GM12891 (cell line): ENCODE data around the gene HSP90AB1.
A peak's percentile ranks its signal among the peaks of the same experiment; 100 is the strongest.

Source experiments
- DNase-seq: peaks from one replicate; pipeline ENCODE4 v3.0.0; 2011; ENCODE audit warnings: low spot score; ENCODE audit not compliant: insufficient read length
- FAIRE-seq: peaks from 2 replicates; lab custom pipeline; 2011; peaks lifted over from hg19 to GRCh38; lab: Jason Lieb, UNC
- PAX5 ChIP-seq: IDR thresholded peaks from 2 replicates; pipeline ENCODE4 v1.6.1; 2011; ENCODE audit warnings: low read length, moderate library complexity, mild to moderate bottlenecking; ENCODE audit not compliant: insufficient read depth, severe bottlenecking
- POLR2A ChIP-seq: IDR thresholded peaks from 2 replicates; pipeline ENCODE4 v1.6.1; 2011; ENCODE audit warnings: low read depth, low read length, control low read depth
- POLR2AphosphoS5 ChIP-seq: IDR thresholded peaks from 2 replicates; pipeline ENCODE4 v1.6.1; 2011; ENCODE audit warnings: low read depth, low read length, control low read depth
- POU2F2 ChIP-seq: IDR thresholded peaks from 2 replicates; pipeline ENCODE4 v1.6.1; 2011; ENCODE audit warnings: low read depth, mild to moderate bottlenecking, control low read depth, low read length, moderate library complexity
- SPI1 ChIP-seq: IDR thresholded peaks from 2 replicates; pipeline ENCODE4 v1.6.1; 2011; ENCODE audit warnings: low read depth, low read length, control low read depth
- TAF1 ChIP-seq: IDR thresholded peaks from 2 replicates; pipeline ENCODE4 v1.6.1; 2011; ENCODE audit warnings: low read depth, low read length, control low read depth

The HSP90AB1 gene

DNA sequence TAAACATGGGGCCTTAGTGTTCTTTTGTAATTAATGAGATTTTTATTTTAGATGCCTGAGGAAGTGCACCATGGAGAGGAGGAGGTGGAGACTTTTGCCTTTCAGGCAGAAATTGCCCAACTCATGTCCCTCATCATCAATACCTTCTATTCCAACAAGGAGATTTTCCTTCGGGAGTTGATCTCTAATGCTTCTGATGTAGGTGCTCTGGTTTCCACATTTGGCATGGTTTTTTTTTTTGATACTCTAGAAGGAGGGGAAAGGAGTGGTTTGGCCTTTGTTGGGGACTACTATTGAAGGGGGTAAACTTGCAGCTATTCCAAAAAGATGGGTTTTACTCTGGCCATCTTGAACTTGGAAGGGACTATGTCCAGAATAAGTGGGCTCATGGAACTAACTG is 1.7 kb downstream of the HSP90AB1 start:
- FAIRE-seq (no peak), DNase-seq (no peak)
- no peak for TF ChIP-seq TAF1
- TF ChIP-seq POLR2AphosphoS5 = no peak
- no peak for TF ChIP-seq POU2F2
- no peak for TF ChIP-seq POLR2A
- no peak for TF ChIP-seq PAX5
- TF ChIP-seq SPI1 = no peak

DNA sequence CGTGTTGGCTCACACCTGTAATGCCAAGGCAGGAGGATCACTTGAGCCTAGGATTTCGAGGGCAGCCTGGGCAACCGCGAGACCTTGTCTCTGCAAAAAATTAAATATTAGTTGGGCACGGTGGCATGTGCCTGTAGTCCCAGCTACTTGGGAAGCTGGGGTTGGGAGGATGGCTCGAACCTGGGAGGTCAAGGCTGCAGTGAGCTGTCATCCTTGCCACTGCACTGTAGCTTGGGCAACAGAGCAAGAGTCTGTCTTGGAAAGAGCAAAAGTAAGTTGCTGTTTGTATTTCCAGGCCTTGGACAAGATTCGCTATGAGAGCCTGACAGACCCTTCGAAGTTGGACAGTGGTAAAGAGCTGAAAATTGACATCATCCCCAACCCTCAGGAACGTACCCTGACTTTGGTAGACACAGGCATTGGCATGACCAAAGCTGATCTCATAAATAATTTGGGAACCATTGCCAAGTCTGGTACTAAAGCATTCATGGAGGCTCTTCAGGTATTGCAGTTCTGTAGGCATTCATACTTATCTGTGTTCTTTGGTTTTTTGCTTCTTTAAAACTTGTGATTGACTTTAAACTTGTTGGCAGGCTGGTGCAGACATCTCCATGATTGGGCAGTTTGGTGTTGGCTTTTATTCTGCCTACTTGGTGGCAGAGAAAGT is 2.3 kb downstream of the HSP90AB1 start:
- TF ChIP-seq TAF1 (no peak), POLR2A (0 out of 2 replicates have a peak, but pooled peaks have one; percentile 30)
- FAIRE-seq (no peak), DNase-seq (no peak)

DNA sequence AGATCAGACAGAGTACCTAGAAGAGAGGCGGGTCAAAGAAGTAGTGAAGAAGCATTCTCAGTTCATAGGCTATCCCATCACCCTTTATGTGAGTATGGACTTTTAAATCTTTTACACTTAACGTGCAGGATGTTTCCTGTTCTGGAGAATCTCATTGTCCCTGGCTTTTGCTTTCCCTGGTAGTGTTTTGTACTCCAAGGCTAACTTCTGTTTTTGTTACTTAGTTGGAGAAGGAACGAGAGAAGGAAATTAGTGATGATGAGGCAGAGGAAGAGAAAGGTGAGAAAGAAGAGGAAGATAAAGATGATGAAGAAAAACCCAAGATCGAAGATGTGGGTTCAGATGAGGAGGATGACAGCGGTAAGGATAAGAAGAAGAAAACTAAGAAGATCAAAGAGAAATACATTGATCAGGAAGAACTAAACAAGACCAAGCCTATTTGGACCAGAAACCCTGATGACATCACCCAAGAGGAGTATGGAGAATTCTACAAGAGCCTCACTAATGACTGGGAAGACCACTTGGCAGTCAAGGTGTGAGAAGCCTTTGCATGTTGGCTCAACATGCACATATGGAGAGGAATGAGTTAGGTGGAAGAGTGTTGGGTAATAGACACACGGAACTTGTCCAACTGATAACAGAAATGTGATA is 3.3 kb downstream of the HSP90AB1 start:
- no peak for FAIRE-seq

DNA sequence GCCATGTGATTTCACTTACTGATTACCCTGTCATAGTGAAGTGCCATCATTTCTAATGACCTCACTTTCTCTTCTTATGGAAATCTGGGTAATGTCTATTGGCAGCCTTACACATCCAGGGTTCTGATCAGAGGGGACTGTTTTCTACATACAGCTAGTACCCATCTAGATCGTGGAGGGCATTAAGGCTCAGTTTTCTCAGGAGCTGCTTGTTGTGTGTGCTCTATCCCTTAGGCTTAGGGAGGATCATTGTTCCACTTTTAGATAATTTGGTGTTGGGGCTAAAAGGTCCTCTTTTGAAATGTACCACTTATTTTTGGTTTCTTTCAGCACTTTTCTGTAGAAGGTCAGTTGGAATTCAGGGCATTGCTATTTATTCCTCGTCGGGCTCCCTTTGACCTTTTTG is 3.8 kb downstream of the HSP90AB1 start:
- DNase-seq (no peak), FAIRE-seq (no peak)
- TF ChIP-seq POU2F2 (no peak), PAX5 (no peak), SPI1 (no peak), TAF1 (no peak), POLR2AphosphoS5 (peak; percentile 42; the same call in 1 of the 2 replicates), POLR2A (peak; percentile 50)

More for the DNA sequence above, 3.3 kb downstream of the HSP90AB1 start:
- DNase-seq = no peak
- TF ChIP-seq POU2F2 = no peak
- no peak for TF ChIP-seq SPI1
- TF ChIP-seq POLR2AphosphoS5 = no peak
- TF ChIP-seq PAX5 = no peak
- TF ChIP-seq TAF1 = no peak
- no peak for TF ChIP-seq POLR2A

DNA sequence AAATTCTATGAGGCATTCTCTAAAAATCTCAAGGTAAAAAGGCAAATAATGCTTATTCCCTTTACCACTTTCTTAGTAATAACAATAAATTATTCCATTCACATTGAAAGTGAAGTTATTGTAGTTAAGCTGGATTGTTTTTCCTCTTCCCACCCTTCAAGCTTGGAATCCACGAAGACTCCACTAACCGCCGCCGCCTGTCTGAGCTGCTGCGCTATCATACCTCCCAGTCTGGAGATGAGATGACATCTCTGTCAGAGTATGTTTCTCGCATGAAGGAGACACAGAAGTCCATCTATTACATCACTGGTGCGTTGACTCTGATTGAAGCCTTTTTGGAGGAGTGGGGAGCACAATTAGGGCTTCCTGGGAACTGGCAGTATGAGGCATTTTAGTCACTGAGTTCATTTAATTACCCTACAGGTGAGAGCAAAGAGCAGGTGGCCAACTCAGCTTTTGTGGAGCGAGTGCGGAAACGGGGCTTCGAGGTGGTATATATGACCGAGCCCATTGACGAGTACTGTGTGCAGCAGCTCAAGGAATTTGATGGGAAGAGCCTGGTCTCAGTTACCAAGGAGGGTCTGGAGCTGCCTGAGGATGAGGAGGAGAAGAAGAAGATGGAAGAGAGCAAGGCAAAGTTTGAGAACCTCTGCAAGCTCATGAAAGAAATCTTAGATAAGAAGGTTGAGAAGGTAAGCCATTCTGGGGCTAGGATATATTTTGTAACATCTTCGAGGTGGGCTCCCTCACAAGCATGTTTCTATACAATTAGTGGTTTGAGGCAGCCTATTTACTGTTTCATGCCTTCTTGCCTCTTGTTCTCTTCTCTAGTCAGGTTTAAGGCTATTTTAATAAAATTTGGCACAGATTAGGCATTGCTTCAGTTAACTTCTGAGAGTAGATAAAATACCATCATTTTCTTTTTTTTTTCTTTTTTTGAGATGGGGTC is 4.9 kb downstream of the HSP90AB1 start:
- no peak for FAIRE-seq
- no peak for DNase-seq
- TF ChIP-seq POLR2A = peak; percentile 62; the same call in 1 of the 2 replicates
- no peak for TF ChIP-seq POU2F2
- no peak for TF ChIP-seq SPI1
- no peak for TF ChIP-seq PAX5

DNA sequence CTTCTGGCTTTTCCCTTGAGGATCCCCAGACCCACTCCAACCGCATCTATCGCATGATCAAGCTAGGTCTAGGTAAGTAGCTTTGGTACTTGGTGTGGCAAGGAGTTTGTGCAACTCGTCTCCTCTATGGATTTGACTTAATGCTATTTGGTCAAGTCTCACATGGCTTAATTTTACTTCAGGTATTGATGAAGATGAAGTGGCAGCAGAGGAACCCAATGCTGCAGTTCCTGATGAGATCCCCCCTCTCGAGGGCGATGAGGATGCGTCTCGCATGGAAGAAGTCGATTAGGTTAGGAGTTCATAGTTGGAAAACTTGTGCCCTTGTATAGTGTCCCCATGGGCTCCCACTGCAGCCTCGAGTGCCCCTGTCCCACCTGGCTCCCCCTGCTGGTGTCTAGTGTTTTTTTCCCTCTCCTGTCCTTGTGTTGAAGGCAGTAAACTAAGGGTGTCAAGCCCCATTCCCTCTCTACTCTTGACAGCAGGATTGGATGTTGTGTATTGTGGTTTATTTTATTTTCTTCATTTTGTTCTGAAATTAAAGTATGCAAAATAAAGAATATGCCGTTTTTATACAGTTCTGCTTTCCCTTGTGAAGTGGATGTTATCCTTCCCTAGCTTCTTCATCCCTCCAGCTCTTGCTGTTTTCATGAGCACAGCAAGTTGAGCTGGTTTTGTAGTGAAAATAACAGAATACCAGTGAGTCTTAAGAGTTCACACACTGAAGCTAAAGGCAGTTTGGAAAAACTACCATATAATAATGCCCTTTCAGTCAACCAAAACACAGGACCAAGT is 6.6 kb downstream of the HSP90AB1 start:
- FAIRE-seq (no peak), DNase-seq (no peak)
- TF ChIP-seq TAF1 = no peak
- peak; percentile 22; the same call in 1 of the 2 replicates for TF ChIP-seq POLR2A
- TF ChIP-seq POLR2AphosphoS5 = peak; percentile 20; the same call in 1 of the 2 replicates
- peak; percentile 55; the same call in 1 of the 2 replicates for TF ChIP-seq POU2F2
- TF ChIP-seq PAX5 = no peak
- no peak for TF ChIP-seq SPI1

DNA sequence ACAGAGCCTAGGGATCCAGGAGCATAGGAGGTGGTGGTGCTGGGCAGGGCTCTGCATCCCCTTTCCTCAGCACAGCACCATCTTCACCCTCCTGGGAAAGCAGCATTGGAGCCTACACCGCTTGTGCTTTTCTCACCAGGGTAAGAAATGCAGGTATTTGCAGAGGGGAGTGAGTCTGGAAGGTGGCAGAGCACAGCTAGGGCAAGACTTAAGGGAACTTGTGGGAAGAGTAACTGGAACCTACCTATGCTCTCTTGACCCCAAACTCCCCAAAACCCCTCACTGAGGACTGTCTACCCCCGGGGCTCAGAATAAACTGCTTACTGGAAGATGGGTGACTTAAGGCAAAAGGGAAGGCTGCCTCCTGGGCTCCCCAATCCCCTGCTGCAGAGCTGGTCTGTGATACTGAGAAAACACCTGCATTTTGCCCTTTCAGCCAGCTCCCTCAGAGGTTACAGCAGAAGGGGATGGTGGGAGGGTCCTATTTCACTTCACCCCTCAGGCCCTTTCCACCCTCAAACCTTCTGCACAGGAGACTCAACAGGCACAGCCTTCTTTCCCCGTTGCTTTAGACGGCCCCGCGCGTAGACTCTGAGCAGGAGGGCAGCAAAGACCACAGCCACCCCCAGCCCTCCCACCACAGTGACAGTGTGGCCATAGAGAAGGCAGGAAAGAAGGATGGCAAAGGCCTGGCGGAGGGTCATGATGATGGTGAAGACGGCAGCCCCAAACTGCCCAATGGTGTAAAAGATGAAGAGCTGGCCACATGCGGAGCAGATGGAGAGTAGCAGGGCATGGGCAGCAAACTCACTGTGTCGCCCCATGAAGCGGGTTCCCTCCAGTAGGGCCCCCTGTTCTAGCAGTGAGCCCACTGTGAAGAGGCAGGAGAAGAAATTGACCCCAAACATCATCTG is 7.5 kb downstream of the HSP90AB1 start:
- FAIRE-seq (no peak), DNase-seq (no peak)
- TF ChIP-seq POU2F2 (peak; percentile 55), POLR2A (peak; percentile 65), POLR2AphosphoS5 (0 out of 2 replicates have a peak, but pooled peaks have one; percentile 5), PAX5 (no peak), TAF1 (0 out of 2 replicates have a peak, but pooled peaks have one; percentile 35), SPI1 (no peak)
